Neuronal stem cell (in vitro differentiated cells): ENCODE measurements around the gene KDM4B.
A peak's percentile ranks its signal among the peaks of the same experiment; 100 is the strongest.
"Not testable (repeated sequence)": the region's sequence is repeated elsewhere in the genome, so short reads cannot be mapped to it uniquely, and the experiment has no call there.

Experiments
- DNase-seq: peaks from one replicate; pipeline ENCODE4 v3.0.0-alpha.2; 2013; ENCODE audit warnings: low spot score
- H2AFZ ChIP-seq: one replicate; pipeline ENCODE4 v1.6.1; 2013; ENCODE audit warnings: mild to moderate bottlenecking, low read length, inconsistent platforms
- H2AK5ac ChIP-seq: 2 replicates; pipeline ENCODE4 v1.6.1; 2013; ENCODE audit warnings: low read depth, mild to moderate bottlenecking, inconsistent platforms, low read length, moderate library complexity, mixed read lengths
- H2BK120ac ChIP-seq: 2 replicates; pipeline ENCODE4 v1.6.1; 2013; ENCODE audit warnings: low read depth, mild to moderate bottlenecking, inconsistent platforms, low read length, moderate library complexity, mixed read lengths
- H2BK12ac ChIP-seq: one replicate; pipeline ENCODE4 v1.6.1; 2013; ENCODE audit warnings: low read length, inconsistent platforms
- H2BK15ac ChIP-seq: 2 replicates; pipeline ENCODE4 v1.6.1; 2013; ENCODE audit warnings: mild to moderate bottlenecking, low read length, inconsistent platforms, mixed read lengths
- H2BK5ac ChIP-seq: one replicate; pipeline ENCODE4 v1.6.1; 2013; ENCODE audit warnings: inconsistent platforms, mild to moderate bottlenecking, low read length, moderate library complexity
- H3K14ac ChIP-seq: one replicate; pipeline ENCODE4 v1.6.1; 2013; ENCODE audit warnings: low read length, inconsistent platforms
- H3K18ac ChIP-seq: 2 replicates; pipeline ENCODE4 v1.6.1; 2013; ENCODE audit warnings: low read length, inconsistent platforms
- H3K23ac ChIP-seq: 2 replicates; pipeline ENCODE4 v1.6.1; 2013; ENCODE audit warnings: low read depth, mild to moderate bottlenecking, mixed read lengths, low read length, inconsistent platforms; ENCODE audit not compliant: poor library complexity
- H3K27ac ChIP-seq: replicated peaks from 3 replicates; pipeline ENCODE4 v1.5.1; 2013; ENCODE audit warnings: low read length, inconsistent platforms
- H3K27me3 ChIP-seq, 3 experiments: 2 replicates each; pipeline ENCODE4 v1.6.1; 2013; ENCODE audit warnings: low read length in 3 of 3, mild to moderate bottlenecking in 2 of 3, inconsistent platforms in 1 of 3, low read depth in 1 of 3, mixed read lengths in 1 of 3, moderate library complexity in 1 of 3; ENCODE audit not compliant: control insufficient read depth in 3 of 3, insufficient read depth in 3 of 3
- H3K36me3 ChIP-seq, 2 donors: replicated peaks in 1 of 2; 2 replicates each; pipeline ENCODE4 v1.6.1; 2013; ENCODE audit warnings: low read length in 2 of 2; ENCODE audit not compliant: control insufficient read depth in 2 of 2, insufficient read depth in 2 of 2
- H3K4ac ChIP-seq: 2 replicates; pipeline ENCODE4 v1.6.1; 2013; ENCODE audit warnings: inconsistent platforms, mild to moderate bottlenecking, low read length, moderate library complexity
- H3K4me1 ChIP-seq, 2 donors: 1 replicate in 1 of 2; 2 replicates in 1 of 2; pipeline ENCODE4 v1.6.1; 2013; ENCODE audit warnings: low read length in 2 of 2, low read depth in 1 of 2; ENCODE audit not compliant: control insufficient read depth in 2 of 2, insufficient read depth in 1 of 2
- H3K4me2 ChIP-seq: one replicate; pipeline ENCODE4 v1.6.1; 2013; ENCODE audit warnings: mild to moderate bottlenecking, low read length, inconsistent platforms; ENCODE audit not compliant: insufficient read depth, poor library complexity, severe bottlenecking
- H3K4me3 ChIP-seq, 2 donors: 2 replicates each; pipeline ENCODE4 v1.5.1; 2013; ENCODE audit warnings: low read length in 2 of 2, mild to moderate bottlenecking in 2 of 2, inconsistent platforms in 1 of 2, moderate library complexity in 1 of 2
- H3K79me1 ChIP-seq: one replicate; pipeline ENCODE4 v1.6.1; 2013; ENCODE audit warnings: low read depth, mild to moderate bottlenecking, inconsistent platforms, low read length, moderate library complexity
- H3K9ac ChIP-seq: one replicate; pipeline ENCODE4 v1.6.1; 2013; ENCODE audit warnings: mild to moderate bottlenecking, low read depth, low read length, inconsistent platforms; ENCODE audit not compliant: poor library complexity
- H3K9me3 ChIP-seq, 2 donors: replicated peaks in 1 of 2; 2 replicates each; pipeline versions ENCODE3 to v1.6.1; 2013; ENCODE audit warnings: low read length in 2 of 2, mild to moderate bottlenecking in 2 of 2, inconsistent platforms in 1 of 2, low read depth in 1 of 2, mixed read lengths in 1 of 2, moderate library complexity in 1 of 2; ENCODE audit not compliant: control insufficient read depth in 2 of 2, insufficient read depth in 1 of 2
- H4K8ac ChIP-seq: one replicate; pipeline ENCODE4 v1.6.1; 2013; ENCODE audit warnings: low read depth, mild to moderate bottlenecking, inconsistent platforms, low read length, moderate library complexity
- H4K91ac ChIP-seq: one replicate; pipeline ENCODE4 v1.6.1; 2013; ENCODE audit warnings: low read length, low read depth, mild to moderate bottlenecking, inconsistent platforms; ENCODE audit not compliant: poor library complexity
- WGBS, 2 donors: extraction: QIAGEN DNeasy Blood & Tissue Kit; methylation state at CpG; one replicate each; pipeline ENCODE4 v1.1.7; 2013; ENCODE audit warnings: missing lambda C conversion rate in 2 of 2, mixed read lengths in 1 of 2; ENCODE audit not compliant: insufficient read length in 2 of 2, insufficient replicate concordance in 1 of 2; ENCODE audit errors: extremely low coverage in 2 of 2; 5-methylcytosine and 5-hydroxymethylcytosine counted together

Gene KDM4B

DNA sequence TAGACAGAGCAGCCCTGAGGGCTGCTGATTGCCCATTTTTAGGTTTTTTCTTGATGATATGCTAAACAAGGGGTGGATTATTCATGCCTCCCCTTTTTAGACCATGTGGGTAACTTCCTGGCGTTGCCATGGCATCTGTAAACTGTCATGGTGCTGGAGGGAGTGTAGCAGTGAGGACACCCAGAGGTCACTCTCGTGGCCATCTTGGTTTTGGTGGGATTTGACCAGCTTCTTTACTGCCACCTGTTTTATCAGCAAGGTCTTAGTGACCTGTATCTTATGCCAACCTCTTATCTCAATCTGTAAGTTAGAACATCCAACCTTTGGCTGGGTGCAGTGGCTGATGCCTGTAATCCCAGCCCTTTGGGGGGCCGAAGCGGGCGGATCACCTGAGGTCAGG, 223.7 kb downstream of the KDM4B start:
- H3K79me1 ChIP-seq = no peaks in the 10 kb centered on the region
- H3K4ac ChIP-seq = no peak overlapping the region
- peaks cover 0 to 4% of the 10 kb centered on the region in 2 donors for H3K9me3 ChIP-seq
- DNase-seq = no peak
- H3K4me1 ChIP-seq = peaks cover 15 to 19% of the 10 kb centered on the region in 2 donors
- no peaks in the 10 kb centered on the region for H3K27me3 ChIP-seq
- H2BK12ac ChIP-seq = no peak overlapping the region
- H2AFZ ChIP-seq = no peak overlapping the region
- H2AK5ac ChIP-seq = no peak overlapping the region
- H3K4me3 ChIP-seq = no peak overlapping the region
- H4K91ac ChIP-seq = no peak overlapping the region
- no peak overlapping the region for H4K8ac ChIP-seq
- no peak overlapping the region for H2BK15ac ChIP-seq
- no CpG with 5 or more reads among the region's 5 CpGs for WGBS, 2 donors
- H3K27ac ChIP-seq = peak overlapping the region; percentile 93
- peak overlapping the region; percentile 26 for H2BK5ac ChIP-seq
- no peak overlapping the region for H3K9ac ChIP-seq
- no peaks in the 10 kb centered on the region for H3K36me3 ChIP-seq
- H2BK120ac ChIP-seq = peak overlapping the region; percentile 24
- no peak overlapping the region for H3K4me2 ChIP-seq
- no peak overlapping the region for H3K14ac ChIP-seq
- no peak overlapping the region for H3K23ac ChIP-seq
- peak overlapping the region; percentile 74 for H3K18ac ChIP-seq

DNA sequence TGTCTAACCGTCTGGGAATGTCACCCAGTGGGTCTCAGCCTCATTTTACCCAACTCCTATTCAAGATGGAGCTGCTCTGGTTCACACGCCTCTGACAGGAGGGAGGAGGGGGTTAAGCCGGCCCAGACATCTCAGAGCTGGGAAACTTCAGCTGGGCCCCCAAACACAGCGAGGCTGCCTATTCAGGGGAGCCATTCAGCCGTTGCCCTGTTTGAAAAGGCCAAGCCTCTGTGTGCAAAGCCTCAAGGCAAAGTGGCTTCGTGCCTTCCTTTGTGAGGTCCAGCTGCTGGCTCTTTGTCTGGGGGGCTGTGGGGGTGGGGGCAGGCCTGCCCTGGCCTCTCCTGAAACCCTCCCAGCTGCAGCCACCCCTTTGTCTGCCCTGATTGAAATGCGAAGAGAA, 224.3 kb downstream of the KDM4B start:
- no peak overlapping the region for H3K23ac ChIP-seq
- no peak overlapping the region for H3K4ac ChIP-seq
- no peak overlapping the region for H2AK5ac ChIP-seq
- peaks cover 0 to 4% of the 10 kb centered on the region in 2 donors for H3K9me3 ChIP-seq
- H3K18ac ChIP-seq = no peak overlapping the region
- no peak overlapping the region for H3K14ac ChIP-seq
- no CpG with 5 or more reads among the region's 7 CpGs for WGBS, 2 donors
- no peak overlapping the region for H3K4me3 ChIP-seq
- H2BK5ac ChIP-seq = no peak overlapping the region
- H3K9ac ChIP-seq = no peak overlapping the region
- peaks cover 15 to 19% of the 10 kb centered on the region in 2 donors for H3K4me1 ChIP-seq
- H3K4me2 ChIP-seq = peak overlapping the region; percentile 15
- H2BK15ac ChIP-seq = no peak overlapping the region
- H3K36me3 ChIP-seq = no peaks in the 10 kb centered on the region
- no peak overlapping the region for H4K8ac ChIP-seq
- no peak overlapping the region for H4K91ac ChIP-seq
- H3K79me1 ChIP-seq = no peaks in the 10 kb centered on the region
- peak overlapping the region; percentile 95 for H3K27ac ChIP-seq
- no peak overlapping the region for H2BK12ac ChIP-seq
- H3K27me3 ChIP-seq = no peaks in the 10 kb centered on the region
- no peak overlapping the region for H2BK120ac ChIP-seq
- peak; percentile 93 for DNase-seq
- H2AFZ ChIP-seq = no peak overlapping the region

DNA sequence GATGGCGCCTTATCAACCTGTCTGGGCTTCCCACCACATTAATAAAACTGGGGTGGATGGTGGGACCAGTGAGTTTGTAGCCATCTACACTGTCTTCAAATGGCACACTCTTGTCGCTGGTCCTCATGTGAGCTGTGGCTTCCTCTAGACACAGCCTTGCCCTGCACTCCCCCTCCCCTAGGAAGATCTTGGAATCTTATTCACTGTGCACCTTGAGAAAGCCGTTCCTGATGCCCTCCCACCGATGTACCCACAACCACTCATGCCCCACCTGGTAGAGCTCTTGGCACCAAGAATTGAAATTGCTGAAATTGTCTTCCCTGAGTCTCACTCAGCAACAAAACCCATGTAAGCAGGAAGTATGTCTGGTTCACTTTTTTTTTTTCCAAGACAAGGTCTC, 225.7 kb downstream of the KDM4B start:
- H3K23ac ChIP-seq = no peak overlapping the region
- H2AK5ac ChIP-seq = no peak overlapping the region
- no peak overlapping the region for H2BK15ac ChIP-seq
- no peak overlapping the region for H3K4ac ChIP-seq
- peak overlapping the region; percentile 8 for H3K18ac ChIP-seq
- no peaks in the 10 kb centered on the region for H3K79me1 ChIP-seq
- no peak overlapping the region for H2BK120ac ChIP-seq
- no peak overlapping the region for H4K8ac ChIP-seq
- H3K27me3 ChIP-seq = no peaks in the 10 kb centered on the region
- H3K14ac ChIP-seq = no peak overlapping the region
- no peak overlapping the region for H3K9ac ChIP-seq
- H2AFZ ChIP-seq = no peak overlapping the region
- H3K27ac ChIP-seq = peak overlapping the region; percentile 23
- H2BK5ac ChIP-seq = peak overlapping the region; percentile 46
- H3K36me3 ChIP-seq = no peaks in the 10 kb centered on the region
- no peak overlapping the region for H2BK12ac ChIP-seq
- H3K4me3 ChIP-seq = no peak overlapping the region
- peaks cover 14 to 19% of the 10 kb centered on the region in 2 donors for H3K4me1 ChIP-seq
- no CpG with 5 or more reads among the region's 4 CpGs for WGBS, 2 donors
- DNase-seq = no peak
- no peak overlapping the region for H3K4me2 ChIP-seq
- H4K91ac ChIP-seq = no peak overlapping the region
- H3K9me3 ChIP-seq = peaks cover 0 to 6% of the 10 kb centered on the region in 2 donors

DNA sequence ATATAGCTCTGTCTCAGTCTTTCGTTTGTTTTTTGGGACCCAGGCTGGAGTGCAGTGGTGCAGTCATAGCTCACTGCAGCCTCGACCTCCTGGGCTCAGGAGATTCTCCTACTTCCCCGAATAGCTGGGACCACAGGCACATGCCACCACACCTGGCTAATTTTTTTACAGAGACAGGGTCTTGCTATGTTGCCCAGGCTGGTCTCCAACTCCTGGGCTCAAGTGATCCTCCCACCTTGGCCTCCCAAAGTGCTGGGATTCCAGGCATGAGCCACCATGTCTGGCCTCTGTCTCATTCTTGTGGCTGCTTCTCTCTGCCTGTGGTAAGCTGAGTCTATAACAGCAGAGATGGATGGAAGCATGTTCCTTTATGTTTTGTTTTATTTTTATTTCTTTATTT, 226.7 kb downstream of the KDM4B start:
- H3K4me1 ChIP-seq = peaks cover 13 to 19% of the 10 kb centered on the region in 2 donors
- not testable (repeated sequence) for H3K9ac ChIP-seq, H2BK120ac ChIP-seq, H4K8ac ChIP-seq, H3K4me2 ChIP-seq, H2AFZ ChIP-seq, H4K91ac ChIP-seq, H3K36me3 ChIP-seq, H3K4ac ChIP-seq, H3K23ac ChIP-seq, H2BK15ac ChIP-seq, DNase-seq, H3K27me3 ChIP-seq, H3K9me3 ChIP-seq, H3K79me1 ChIP-seq, H3K14ac ChIP-seq, H3K18ac ChIP-seq, H2BK5ac ChIP-seq, H3K4me3 ChIP-seq, H2BK12ac ChIP-seq, H3K27ac ChIP-seq, H2AK5ac ChIP-seq
- no CpG with 5 or more reads among the region's 3 CpGs for WGBS, 2 donors
